Measurements from ENCODE around the gene SFXN3.

DNA sequence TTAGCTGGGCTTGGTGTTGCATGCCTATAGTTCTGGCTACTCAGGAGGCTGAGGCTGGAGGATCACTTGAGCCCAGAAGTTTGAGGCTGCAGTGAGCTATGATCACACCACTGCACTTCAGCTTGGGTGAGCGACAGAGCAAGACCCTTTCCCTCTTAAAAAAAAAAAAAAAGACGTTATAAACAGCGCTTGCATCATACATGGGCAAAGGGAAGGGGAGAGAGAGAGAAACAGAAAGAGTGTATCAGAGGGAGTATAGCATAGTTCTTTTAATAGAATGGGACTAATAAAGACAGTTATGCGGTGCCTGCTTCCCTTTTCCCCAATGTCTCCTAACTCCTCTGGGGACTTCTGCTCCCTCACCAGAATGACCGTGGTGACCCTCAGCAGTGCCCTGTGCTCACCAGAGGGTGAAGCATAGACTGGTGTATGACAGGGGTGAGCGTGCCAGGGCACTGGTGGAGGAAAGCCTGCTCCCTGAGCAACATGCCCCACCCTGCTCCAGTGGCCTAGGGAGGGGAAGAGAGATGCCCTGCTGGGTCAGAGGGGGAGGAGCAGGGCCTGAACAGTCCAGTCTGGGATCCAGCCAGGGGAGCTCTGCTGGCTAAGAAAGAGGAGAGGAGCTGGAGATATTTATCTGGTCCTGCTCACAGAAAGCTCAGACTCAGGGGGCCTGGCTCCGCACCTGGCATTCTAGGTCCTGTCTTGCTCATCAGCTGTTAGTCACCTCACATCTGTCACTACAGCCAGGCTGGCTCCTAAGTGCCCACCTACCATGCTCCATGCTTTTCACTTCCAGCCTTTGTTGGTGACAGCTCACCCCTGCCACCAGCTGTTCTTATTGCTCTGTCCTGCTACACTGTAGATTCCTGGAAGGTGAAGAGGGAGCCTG lies 2.3 kb upstream of the SFXN3 start:
- TF ChIP-seq, protein P1, sequence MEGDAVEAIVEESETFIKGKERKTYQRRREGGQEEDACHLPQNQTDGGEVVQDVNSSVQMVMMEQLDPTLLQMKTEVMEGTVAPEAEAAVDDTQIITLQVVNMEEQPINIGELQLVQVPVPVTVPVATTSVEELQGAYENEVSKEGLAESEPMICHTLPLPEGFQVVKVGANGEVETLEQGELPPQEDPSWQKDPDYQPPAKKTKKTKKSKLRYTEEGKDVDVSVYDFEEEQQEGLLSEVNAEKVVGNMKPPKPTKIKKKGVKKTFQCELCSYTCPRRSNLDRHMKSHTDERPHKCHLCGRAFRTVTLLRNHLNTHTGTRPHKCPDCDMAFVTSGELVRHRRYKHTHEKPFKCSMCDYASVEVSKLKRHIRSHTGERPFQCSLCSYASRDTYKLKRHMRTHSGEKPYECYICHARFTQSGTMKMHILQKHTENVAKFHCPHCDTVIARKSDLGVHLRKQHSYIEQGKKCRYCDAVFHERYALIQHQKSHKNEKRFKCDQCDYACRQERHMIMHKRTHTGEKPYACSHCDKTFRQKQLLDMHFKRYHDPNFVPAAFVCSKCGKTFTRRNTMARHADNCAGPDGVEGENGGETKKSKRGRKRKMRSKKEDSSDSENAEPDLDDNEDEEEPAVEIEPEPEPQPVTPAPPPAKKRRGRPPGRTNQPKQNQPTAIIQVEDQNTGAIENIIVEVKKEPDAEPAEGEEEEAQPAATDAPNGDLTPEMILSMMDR (IDR thresholded peaks at IDR 0.05; ENCODE audit: low read length) = no peak
- no peak for TF ChIP-seq EZH2 (IDR thresholded peaks at IDR 0.05; ENCODE audit: borderline replicate concordance, low read length)

All from OCI-LY1 (cell line).